Activated CD4-positive, alpha-beta T cell treated with anti-CD3 and anti-CD28 coated beads, Interleukin-2, amount 50 U/mL, for 1 hour (primary cell): ENCODE results near the gene CDH4.

ENCODE experiments used
- DNase-seq: peaks from one replicate; pipeline ENCODE4 v3.0.0-alpha.2; 2020

The CDH4 gene

GRCh38 chr20:61644378-61645076 lies 392.5 kb downstream of the CDH4 start:
- no peak for DNase-seq

DNA sequence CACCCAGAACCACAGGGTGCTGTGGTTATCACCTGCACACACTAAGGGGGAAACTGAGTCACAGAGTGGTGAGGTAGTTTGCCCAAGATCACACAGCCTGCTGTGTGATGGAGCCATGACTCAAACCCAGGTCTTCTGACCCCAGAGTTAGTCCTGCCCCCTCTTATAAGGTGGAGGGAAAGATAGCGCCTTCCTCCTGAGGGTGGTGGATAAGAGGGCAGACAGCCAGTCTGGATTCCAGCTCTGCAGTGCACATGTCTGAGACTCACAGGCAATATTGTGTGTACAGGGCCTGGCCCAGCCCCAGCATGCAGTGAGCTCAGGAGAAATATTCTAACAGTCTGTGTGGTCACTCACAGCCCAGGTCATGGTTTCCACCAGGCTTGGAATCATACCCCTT lies 393.7 kb downstream of the CDH4 start:
- no peak for DNase-seq

DNA sequence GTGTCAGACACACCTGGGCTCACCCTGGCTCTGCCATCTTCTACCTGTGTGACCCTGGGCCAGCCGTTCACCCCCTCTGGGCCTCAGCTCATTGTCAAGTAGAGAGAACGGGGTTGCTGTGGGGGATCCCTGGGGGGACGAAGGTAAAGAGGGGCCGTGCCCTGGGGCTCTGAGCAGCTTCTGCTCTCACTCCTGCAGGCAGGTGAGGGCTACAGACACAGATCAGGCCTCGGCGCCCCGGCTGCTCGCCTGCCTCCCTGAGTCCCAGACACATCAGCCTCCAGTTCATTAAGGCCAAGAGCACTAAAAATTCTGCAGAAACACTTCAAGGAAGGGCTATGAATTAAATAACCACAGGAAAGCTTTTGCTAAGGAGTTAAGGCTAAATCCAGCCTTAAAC lies 394.4 kb downstream of the CDH4 start:
- no peak for DNase-seq

- DNase-seq, result no peak
Observed at GRCh38 chr20:61646986-61647385, 394.9 kb downstream of the CDH4 start.

GRCh38 chr20:61647702-61648101 lies 395.6 kb downstream of the CDH4 start:
- DNase-seq, result no peak

- DNase-seq, result no peak
Observed at GRCh38 chr20:61649105-61649859, 397.2 kb downstream of the CDH4 start.

DNA sequence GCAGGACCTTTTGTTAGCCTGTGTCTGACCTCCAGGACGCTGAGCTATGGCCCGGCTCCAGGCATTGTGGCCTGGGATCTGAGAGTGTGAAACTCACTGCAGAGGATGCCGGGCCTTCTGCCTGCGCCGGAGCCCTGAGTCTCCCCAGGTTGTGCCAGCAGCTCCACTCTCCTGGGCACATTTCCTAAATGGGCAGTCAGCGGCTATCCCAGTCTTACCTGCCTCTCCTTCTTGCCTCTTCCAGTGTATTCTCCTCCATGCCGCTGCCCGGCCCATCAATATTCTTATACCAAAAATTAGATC lies 397.8 kb downstream of the CDH4 start:
- no peak for DNase-seq

GRCh38 chr20:61650912-61651733 lies 399.1 kb downstream of the CDH4 start:
- DNase-seq, result no peak

DNA sequence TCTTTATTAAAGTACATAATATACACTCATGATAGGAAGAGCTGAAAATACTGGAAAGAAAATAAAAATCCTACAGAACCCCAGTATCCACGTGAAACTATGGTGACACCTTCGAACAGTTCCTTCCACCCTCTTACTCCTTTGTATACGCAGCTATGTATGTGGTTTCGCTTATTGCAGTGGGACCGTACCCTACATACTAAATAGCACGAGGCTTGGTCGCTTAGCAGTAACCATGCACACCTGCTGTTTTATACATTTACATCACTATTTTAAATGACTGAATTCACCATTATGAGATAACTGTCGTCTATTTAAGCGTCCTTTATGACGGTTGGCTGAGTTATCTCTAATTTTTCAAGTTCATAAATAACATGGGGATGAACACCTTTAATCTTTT lies 400.1 kb downstream of the CDH4 start:
- DNase-seq, result no peak

DNA sequence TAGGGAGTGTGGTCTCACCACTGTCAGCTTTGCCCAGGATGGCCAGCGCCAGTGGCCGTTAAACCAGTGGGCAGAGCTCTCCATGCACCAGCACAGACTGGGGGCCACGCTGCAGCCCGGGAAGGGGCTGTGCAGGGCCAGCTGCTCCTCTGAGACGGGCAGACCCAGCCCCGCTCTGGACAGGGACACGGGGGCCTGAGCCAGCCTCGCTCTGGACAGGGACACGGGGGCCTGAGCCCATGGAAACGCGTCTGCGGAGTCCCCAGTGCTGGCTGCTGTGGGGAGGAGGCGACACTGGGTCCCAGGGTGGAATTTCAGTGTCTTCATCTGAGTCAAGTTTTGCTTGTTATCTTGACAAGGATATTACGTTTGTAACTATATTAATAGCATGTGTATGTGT lies 402.7 kb downstream of the CDH4 start:
- no peak for DNase-seq

DNA sequence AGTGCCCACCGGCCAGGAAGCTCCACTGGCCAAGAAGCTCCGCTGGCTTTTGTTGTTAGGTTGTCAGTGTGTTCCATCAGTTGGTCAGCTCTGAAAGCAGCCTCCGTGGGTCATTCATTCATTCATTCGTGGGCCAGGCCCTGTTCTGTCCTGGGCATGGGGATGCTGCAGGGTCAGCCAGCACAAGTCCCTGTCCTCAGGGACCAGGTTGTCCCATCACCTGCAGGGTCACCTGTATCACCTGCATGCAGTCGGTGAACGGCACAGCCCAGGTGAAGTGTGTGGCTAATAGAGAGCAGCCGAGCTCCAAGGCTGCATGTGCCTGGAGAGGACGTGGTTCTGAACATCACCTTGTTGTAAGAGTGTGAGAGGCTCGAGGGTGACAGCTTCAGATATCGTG lies 403.5 kb downstream of the CDH4 start:
- no peak for DNase-seq

- no peak for DNase-seq
Observed at GRCh38 chr20:61656198-61656597, 404.1 kb downstream of the CDH4 start.

- DNase-seq, result no peak
Observed at GRCh38 chr20:61657721-61658377, 405.8 kb downstream of the CDH4 start.

- DNase-seq, result no peak
Observed at GRCh38 chr20:61658563-61658962, 406.5 kb downstream of the CDH4 start.

DNA sequence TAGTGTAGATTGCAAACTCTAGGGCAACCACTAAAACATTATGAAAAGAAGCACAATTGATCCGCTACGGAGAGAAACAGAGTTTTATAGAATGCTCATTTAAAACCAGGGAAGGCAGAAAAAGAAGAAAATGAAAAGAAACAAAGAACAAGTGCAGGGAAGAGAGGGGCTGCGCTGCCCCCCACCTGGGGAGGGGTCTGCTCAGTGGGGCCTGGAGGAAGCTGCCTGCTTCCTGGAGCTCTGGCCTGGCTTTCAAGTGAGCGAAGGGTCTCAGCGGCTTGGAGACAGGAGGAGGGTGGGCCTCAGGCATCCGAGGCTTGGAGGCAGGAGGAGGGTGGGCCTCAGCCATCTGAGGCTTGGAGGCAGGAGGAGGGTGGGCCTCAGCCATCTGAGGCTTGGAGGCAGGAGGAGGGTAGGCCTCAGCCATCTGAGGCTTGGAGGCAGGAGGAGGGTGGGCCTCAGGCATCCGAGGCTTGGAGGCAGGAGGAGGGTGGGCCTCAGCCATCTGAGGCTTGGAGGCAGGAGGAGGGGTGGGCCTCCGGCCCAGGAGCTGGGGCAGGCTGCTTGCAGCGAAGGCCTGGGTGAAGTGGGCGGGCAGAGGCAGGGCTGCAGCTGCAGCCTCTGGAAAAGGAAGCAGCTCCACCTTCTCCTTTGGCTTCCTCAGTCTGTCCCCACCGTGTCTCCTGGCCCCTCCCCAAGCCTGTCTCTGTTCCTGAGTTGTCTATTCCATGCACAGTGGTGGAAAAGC lies 407.4 kb downstream of the CDH4 start:
- no peak for DNase-seq

DNA sequence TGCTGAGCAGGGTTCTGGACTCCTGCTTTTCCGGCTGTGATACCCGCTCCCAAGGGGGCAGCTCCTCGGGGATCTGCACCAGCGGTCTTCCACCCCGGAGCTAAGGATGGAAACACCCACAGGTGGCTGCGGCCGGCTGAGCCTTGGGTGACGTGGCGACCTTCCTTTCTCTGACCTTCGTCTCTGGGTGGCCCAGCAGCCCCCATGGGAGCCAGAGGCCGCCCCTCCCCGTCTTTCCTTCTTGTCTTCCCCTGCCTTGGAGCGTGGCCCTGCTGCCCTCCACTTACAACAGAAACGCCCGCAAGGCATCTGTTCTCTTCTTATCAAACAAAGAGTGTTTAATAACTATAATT lies 407.9 kb downstream of the CDH4 start:
- no peak for DNase-seq

DNA sequence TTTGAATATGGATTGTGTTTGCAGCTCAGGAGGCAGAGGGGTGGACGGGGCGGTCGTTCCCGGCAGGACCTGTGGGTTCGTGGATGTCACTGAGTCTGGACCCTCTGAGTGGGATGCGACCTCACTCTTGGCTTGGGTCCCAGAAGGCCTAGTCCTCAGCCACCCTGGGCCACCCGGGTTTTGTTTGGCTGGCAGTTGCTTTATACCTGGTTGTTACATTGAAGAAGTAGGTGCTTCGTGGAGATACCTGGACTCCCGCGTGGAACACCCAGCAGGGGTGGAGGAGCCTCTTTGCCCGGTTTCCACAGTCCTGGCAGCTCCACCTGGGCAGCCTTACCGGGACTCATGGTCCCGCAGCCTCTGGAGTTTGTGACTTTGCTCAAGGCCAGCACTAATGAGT lies 408.5 kb downstream of the CDH4 start:
- DNase-seq, result no peak

DNA sequence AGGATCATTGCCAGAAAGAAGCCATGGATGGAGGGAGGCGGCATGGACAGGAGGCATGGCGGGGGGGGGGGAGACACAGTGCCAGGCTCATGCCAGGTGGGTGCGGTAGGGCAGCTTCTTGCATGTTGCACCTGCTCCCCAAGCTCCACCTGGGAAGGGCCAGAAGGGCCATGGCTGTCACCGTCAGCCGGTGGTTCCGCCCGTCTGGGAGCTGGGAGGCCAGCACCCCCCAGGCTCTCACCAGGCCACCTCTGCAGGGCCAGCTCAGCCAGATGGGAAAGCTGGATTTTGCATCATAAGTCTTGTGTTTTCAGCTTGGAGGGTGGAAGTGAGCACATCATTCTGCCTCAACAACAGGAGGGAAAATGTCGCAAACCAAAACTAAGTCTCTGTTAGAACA lies 409.0 kb downstream of the CDH4 start:
- no peak for DNase-seq

DNA sequence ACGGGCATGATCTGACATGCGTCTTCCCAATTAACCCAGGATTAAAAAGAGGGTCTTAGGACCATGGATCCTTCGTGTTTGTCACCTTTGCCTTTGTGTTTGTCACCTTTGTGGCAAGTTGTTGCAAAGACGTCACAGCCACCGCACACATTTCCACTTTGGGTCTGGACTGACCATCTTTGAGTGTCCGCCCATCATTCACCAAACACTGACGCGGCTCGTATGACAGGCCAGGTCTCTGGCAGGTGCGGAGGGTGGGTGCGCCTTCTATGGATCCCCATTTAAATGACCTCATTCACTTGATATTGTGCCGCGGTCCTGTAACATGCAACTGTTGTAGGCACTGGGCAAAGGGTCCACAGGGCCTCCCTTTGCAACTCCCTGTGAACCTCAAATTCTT lies 409.5 kb downstream of the CDH4 start:
- no peak for DNase-seq

DNA sequence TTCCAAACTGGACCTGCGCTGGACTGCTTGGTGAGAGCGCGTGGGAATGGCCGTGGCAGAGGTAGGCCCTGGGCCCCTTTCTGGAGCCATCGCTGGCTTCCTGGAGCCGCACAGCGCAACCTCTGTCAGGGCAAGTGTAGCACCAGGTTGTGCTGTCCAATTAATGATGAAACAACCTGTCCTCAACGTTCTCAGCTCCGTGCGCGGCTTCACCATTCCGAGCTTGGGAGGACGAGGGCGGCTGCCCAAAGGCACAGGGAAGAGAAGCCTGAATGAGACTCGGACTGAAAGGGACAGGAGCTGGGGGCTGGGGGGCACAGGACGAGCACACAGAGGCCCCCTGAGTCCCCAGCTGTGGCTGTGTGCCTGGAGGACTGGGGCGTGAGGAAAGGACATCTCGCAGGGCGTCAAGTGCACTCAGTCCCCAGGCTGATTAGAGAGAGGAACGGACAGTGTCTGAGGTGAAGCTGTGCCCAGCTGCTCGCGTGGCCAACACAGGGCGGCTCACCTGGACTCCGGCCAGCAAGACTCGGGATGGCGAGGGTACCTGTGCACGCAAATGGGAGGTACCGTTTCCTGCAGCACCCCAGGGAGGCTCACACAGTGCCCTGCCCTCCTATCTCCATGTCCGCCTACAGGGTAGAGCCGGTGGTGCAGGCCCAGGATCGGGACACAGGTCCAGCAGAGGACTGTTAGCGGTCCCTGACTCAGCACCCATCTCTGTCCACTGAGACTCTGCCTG lies 410.3 kb downstream of the CDH4 start:
- DNase-seq, result no peak

- no peak for DNase-seq
Observed at GRCh38 chr20:61662968-61663331, 410.9 kb downstream of the CDH4 start.
